ENCODE data around the gene TFDP2.

GRCh38 chr3:142064454-142064853 lies 84.9 kb downstream of the TFDP2 start:
- TF ChIP-seq GATA2 (IDR thresholded peaks at IDR 0.05; ENCODE audit: low read depth, low read length) (no peak), GATA3 (IDR thresholded peaks at IDR 0.05; ENCODE audit: low read depth, low read length) (no peak)
